Measurements from ENCODE around the gene PRKAB1.
"Not testable (repeated sequence)": the region's sequence is repeated elsewhere in the genome, so short reads cannot be mapped to it uniquely, and the experiment has no call there.

Gene PRKAB1

GRCh38 chr12:119667577-119668323 lies at the start of gene PRKAB1:
Gene PRKAB1 (plus strand): TSS chr12:119668133. CDS start chr12:119668245, 112 bp downstream.
- DNase-seq = peak; percentile 98

- not testable (repeated sequence) for DNase-seq
These were observed 49.5 kb upstream of the PRKAB1 start for GRCh38 chr12:119618328-119618896.

GRCh38 chr12:119620490-119620889 lies 47.4 kb upstream of the PRKAB1 start:
- DNase-seq = no peak

GRCh38 chr12:119621878-119622277 lies 46.1 kb upstream of the PRKAB1 start:
- DNase-seq = no peak

GRCh38 chr12:119624966-119625365 lies 43.0 kb upstream of the PRKAB1 start:
- DNase-seq = no peak

GRCh38 chr12:119627019-119627643 lies 40.8 kb upstream of the PRKAB1 start:
- DNase-seq = no peak

- no peak for DNase-seq
These were observed 40.2 kb upstream of the PRKAB1 start for GRCh38 chr12:119627686-119628085.

GRCh38 chr12:119630223-119630780 lies 37.6 kb upstream of the PRKAB1 start:
- DNase-seq = no peak

- no peak for DNase-seq
These were observed 36.9 kb upstream of the PRKAB1 start for GRCh38 chr12:119630962-119631550.

- DNase-seq = no peak
These were observed 35.8 kb upstream of the PRKAB1 start for GRCh38 chr12:119631930-119632678.

- DNase-seq = no peak
These were observed 33.2 kb upstream of the PRKAB1 start for GRCh38 chr12:119634743-119635142.

GRCh38 chr12:119642986-119643385 lies 24.9 kb upstream of the PRKAB1 start:
- no peak for DNase-seq

- no peak for DNase-seq
These were observed 23.0 kb upstream of the PRKAB1 start for GRCh38 chr12:119644930-119645329.

GRCh38 chr12:119645535-119646059 lies 22.3 kb upstream of the PRKAB1 start:
- DNase-seq = no peak

GRCh38 chr12:119649202-119649808 lies 18.6 kb upstream of the PRKAB1 start:
- no peak for DNase-seq

- no peak for DNase-seq
These were observed 15.3 kb upstream of the PRKAB1 start for GRCh38 chr12:119652665-119653064.

GRCh38 chr12:119657001-119657400 lies 10.9 kb upstream of the PRKAB1 start:
- not testable (repeated sequence) for DNase-seq

- DNase-seq = not testable (repeated sequence)
These were observed 9.8 kb upstream of the PRKAB1 start for GRCh38 chr12:119658166-119658565.

- DNase-seq = no peak
These were observed 8.5 kb upstream of the PRKAB1 start for GRCh38 chr12:119659289-119659897.

GRCh38 chr12:119660076-119660475 lies 7.9 kb upstream of the PRKAB1 start:
- DNase-seq = no peak

GRCh38 chr12:119661882-119662281 lies 6.1 kb upstream of the PRKAB1 start:
- no peak for DNase-seq

All from NCI-H2029 (cell line).